H1 (cell line): ENCODE data around the gene FASN. TPM values are rescaled to one million over a fixed set of nuclear protein-coding genes. Genes with fewer than 3 reads are reported as not detected.

Experiments used
- CTCF ChIA-PET: fragments of 300-600 bp; sonication (Branson Sonifier 250); formaldehyde crosslinking; loops from one replicate; lab custom pipeline; 2021; ENCODE audit not compliant: partially characterized antibody; lab: Charles Lee
- POLR2A ChIA-PET: fragments of 300-600 bp; sonication (Branson Sonifier 250); formaldehyde crosslinking; loops from one replicate; lab custom pipeline; 2021; ENCODE audit warnings: inconsistent platforms; ENCODE audit not compliant: partially characterized antibody; lab: Charles Lee
- DNase-seq, 2 experiments: peaks; one replicate each; pipeline versions ENCODE4 v3.0.0 to v3.0.0-alpha.2; 2010 to 2022; ENCODE audit warnings: low spot score in 2 of 2, low read depth in 1 of 2, mixed read lengths in 1 of 2
- FAIRE-seq: peaks from 2 replicates; lab custom pipeline; 2011; peaks lifted over from hg19 to GRCh38; lab: Jason Lieb, UNC
- H2AFZ ChIP-seq: 2 replicates; pipeline ENCODE4 v1.8.1; 2012; ENCODE audit warnings: low read length, inconsistent platforms
- H2AK5ac ChIP-seq: 2 replicates; pipeline ENCODE4 v1.6.1; 2013; ENCODE audit warnings: low read depth, low read length
- H2BK120ac ChIP-seq: replicated peaks from 2 replicates; pipeline ENCODE3; 2013; ENCODE audit warnings: low read depth, low read length, inconsistent platforms
- H2BK12ac ChIP-seq: 2 replicates; pipeline ENCODE4 v1.6.1; 2013; ENCODE audit warnings: low read depth, low read length
- H2BK15ac ChIP-seq: 2 replicates; pipeline ENCODE4 v1.6.1; 2013; ENCODE audit warnings: low read length
- H2BK20ac ChIP-seq: 2 replicates; pipeline ENCODE4 v1.6.1; 2013; ENCODE audit warnings: low read length
- H2BK5ac ChIP-seq: 2 replicates; pipeline ENCODE4 v1.6.1; 2013; ENCODE audit warnings: low read depth, low read length
- H3K14ac ChIP-seq: 2 replicates; pipeline ENCODE4 v1.6.1; 2013; ENCODE audit warnings: inconsistent platforms; ENCODE audit not compliant: insufficient read length
- H3K18ac ChIP-seq: 2 replicates; pipeline ENCODE4 v1.6.1; 2013; ENCODE audit warnings: low read length; ENCODE audit errors: extremely low read depth
- H3K23ac ChIP-seq: 2 replicates; pipeline ENCODE4 v1.6.1; 2013; ENCODE audit warnings: inconsistent platforms; ENCODE audit not compliant: insufficient read length
- H3K23me2 ChIP-seq: 2 replicates; pipeline ENCODE4 v1.6.1; 2013; ENCODE audit warnings: low read depth, low read length
- H3K27ac ChIP-seq: 2 replicates; pipeline ENCODE4 v1.6.1; 2011; ENCODE audit warnings: low read depth, low read length, inconsistent platforms
- H3K27me3 ChIP-seq, 4 experiments: replicated peaks in 1 of 4; 1 replicate in 1 of 4; 2 replicates in 3 of 4; pipeline versions ENCODE4 v1.6.1 to v1.8.1; 2011 to 2013; ENCODE audit warnings: low read length in 3 of 4, mild to moderate bottlenecking in 3 of 4, inconsistent platforms in 2 of 4, mixed read lengths in 2 of 4, moderate library complexity in 1 of 4; ENCODE audit not compliant: control insufficient read depth in 3 of 4, insufficient read depth in 3 of 4; ENCODE audit errors: extremely low read depth in 1 of 4
- H3K36me3 ChIP-seq, 4 experiments: 2 replicates each; pipeline versions ENCODE4 v1.6.1 to v1.8.1; 2011 to 2013; ENCODE audit warnings: mild to moderate bottlenecking in 4 of 4, low read length in 3 of 4, moderate library complexity in 2 of 4, control low read depth in 1 of 4, inconsistent platforms in 1 of 4; ENCODE audit not compliant: insufficient read depth in 4 of 4, control insufficient read depth in 2 of 4
- H3K4ac ChIP-seq: replicated peaks from 2 replicates; pipeline ENCODE3; 2013; ENCODE audit warnings: low read length, low read depth, mixed read lengths, inconsistent platforms; ENCODE audit not compliant: insufficient read length
- H3K4me1 ChIP-seq, 4 experiments: replicated peaks in 1 of 4; 1 replicate in 1 of 4; 2 replicates in 3 of 4; pipeline versions ENCODE4 v1.6.1 to v1.8.1; 2011 to 2013; ENCODE audit warnings: low read length in 3 of 4, inconsistent platforms in 2 of 4, mixed read lengths in 1 of 4; ENCODE audit not compliant: insufficient read depth in 4 of 4, control insufficient read depth in 3 of 4
- H3K4me2 ChIP-seq, 2 experiments: 2 replicates each; pipeline versions ENCODE4 v1.6.1 to v1.8.1; 2011 to 2013; ENCODE audit warnings: low read depth in 2 of 2, low read length in 2 of 2, control low read depth in 1 of 2, inconsistent platforms in 1 of 2, mild to moderate bottlenecking in 1 of 2; ENCODE audit not compliant: insufficient read depth in 1 of 2
- H3K4me3 ChIP-seq, 4 experiments: fragments of 200-600, 300-600 bp in 1 of 4; sonication (generic), shearing (Covaris generic), sonication (Bioruptor Twin) in 1 of 4; 2 replicates each; pipeline versions ENCODE4 v1.5.1 to v1.8.1; 2011 to 2016; ENCODE audit warnings: low read length in 4 of 4, low read depth in 3 of 4, control low read depth in 2 of 4, inconsistent platforms in 2 of 4, mild to moderate bottlenecking in 2 of 4, mixed read lengths in 1 of 4, moderate library complexity in 1 of 4; ENCODE audit not compliant: insufficient read depth in 2 of 4; ENCODE audit errors: extremely low read depth in 1 of 4
- H3K56ac ChIP-seq: replicated peaks from 2 replicates; pipeline ENCODE3; 2013; ENCODE audit warnings: low read depth, mild to moderate bottlenecking, mixed read lengths, low read length, inconsistent platforms; ENCODE audit not compliant: insufficient read length
- H3K79me1 ChIP-seq: 2 replicates; pipeline ENCODE4 v1.6.1; 2013; ENCODE audit warnings: low read depth, low read length, control low read depth
- H3K79me2 ChIP-seq, 2 experiments: 2 replicates each; pipeline versions ENCODE4 v1.6.1 to v1.8.1; 2012 to 2013; ENCODE audit warnings: low read length in 2 of 2, mild to moderate bottlenecking in 2 of 2, inconsistent platforms in 1 of 2; ENCODE audit not compliant: insufficient read depth in 2 of 2, control insufficient read depth in 1 of 2
- H3K9ac ChIP-seq, 4 experiments: replicated peaks in 1 of 4; 1 replicate in 1 of 4; 2 replicates in 3 of 4; pipeline versions ENCODE4 v1.6.1 to v1.8.1; 2011 to 2013; ENCODE audit warnings: low read depth in 3 of 4, low read length in 3 of 4, control low read depth in 2 of 4, mild to moderate bottlenecking in 2 of 4, moderate library complexity in 2 of 4, inconsistent platforms in 1 of 4; ENCODE audit errors: extremely low read depth in 1 of 4
- H3K9me3 ChIP-seq, 2 experiments: 2 replicates each; pipeline versions ENCODE4 v1.6.1 to v1.8.1; 2012 to 2013; ENCODE audit warnings: mild to moderate bottlenecking in 2 of 2, moderate library complexity in 2 of 2, control low read depth in 1 of 2, inconsistent platforms in 1 of 2, low read depth in 1 of 2, low read length in 1 of 2, mixed read lengths in 1 of 2; ENCODE audit not compliant: insufficient read depth in 2 of 2
- H4K20me1 ChIP-seq, 2 experiments: replicated peaks in 1 of 2; 2 replicates each; pipeline versions ENCODE3 to v1.8.1; 2011 to 2013; ENCODE audit warnings: inconsistent platforms in 2 of 2, low read length in 2 of 2, mild to moderate bottlenecking in 1 of 2; ENCODE audit not compliant: insufficient read depth in 2 of 2, control insufficient read depth in 1 of 2
- H4K5ac ChIP-seq: 2 replicates; pipeline ENCODE4 v1.6.1; 2013; ENCODE audit warnings: low read length, low read depth, mixed read lengths, inconsistent platforms; ENCODE audit not compliant: insufficient read length
- H4K8ac ChIP-seq: 2 replicates; pipeline ENCODE4 v1.8.0; 2013; ENCODE audit warnings: mild to moderate bottlenecking, moderate library complexity, low read length, inconsistent platforms; ENCODE audit not compliant: insufficient read depth; ENCODE audit errors: extremely low read depth
- H4K91ac ChIP-seq: replicated peaks from 2 replicates; pipeline ENCODE3; 2013; ENCODE audit warnings: low read length, mixed read lengths, inconsistent platforms; ENCODE audit not compliant: insufficient read length
- ASH2L ChIP-seq: fragments of 200-600, 300-600 bp; sonication (generic); IDR thresholded peaks from one replicate; pipeline ENCODE4 v1.7.1; 2017; ENCODE audit warnings: low read length
- CEBPB ChIP-seq: IDR thresholded peaks from 2 replicates; pipeline ENCODE4 v1.6.1; 2012; ENCODE audit warnings: low read depth, low read length
- JUN ChIP-seq: IDR thresholded peaks from 2 replicates; pipeline ENCODE4 v1.6.1; 2011; ENCODE audit warnings: low read depth, mild to moderate bottlenecking, improper control_type of control experiment, low read length
- RAD21 ChIP-seq, 2 experiments: IDR thresholded peaks in 1 of 2; conservative IDR thresholded peaks in 1 of 2; 2 replicates each; pipeline ENCODE4 v1.6.1; 2011; ENCODE audit warnings: low read depth in 2 of 2, low read length in 2 of 2, improper control_type of control experiment in 1 of 2, inconsistent platforms in 1 of 2, mild to moderate bottlenecking in 1 of 2, moderate library complexity in 1 of 2
- RNF2 ChIP-seq: fragments of 200-900, 300-1000 bp; sonication (generic); IDR thresholded peaks from 2 replicates; pipeline ENCODE4 v1.7.1; 2016; ENCODE audit warnings: borderline replicate concordance, low read depth, mild to moderate bottlenecking, antibody characterized with exemption, low read length; ENCODE audit not compliant: poor library complexity, severe bottlenecking; ENCODE audit errors: missing control alignments
- SP4 ChIP-seq: IDR thresholded peaks from 2 replicates; pipeline ENCODE4 v1.6.1; 2012; ENCODE audit warnings: low read length, inconsistent platforms
- TAF1 ChIP-seq: IDR thresholded peaks from 2 replicates; pipeline ENCODE4 v1.6.1; 2011; ENCODE audit warnings: mild to moderate bottlenecking, low read depth, low read length
- WGBS, 2 experiments: shearing (Covaris generic) in 1 of 2; methylation state at CpG; one replicate each; pipeline versions ENCODE4 v1.1.6 to v1.1.7; 2013 to 2015; ENCODE audit warnings: low lambda C conversion rate in 2 of 2, mixed read lengths in 2 of 2, inconsistent platforms in 1 of 2, low coverage in 1 of 2, missing lambda C conversion rate in 1 of 2; ENCODE audit not compliant: insufficient replicate concordance in 2 of 2, insufficient coverage in 1 of 2, insufficient read length in 1 of 2; ENCODE audit errors: extremely low coverage in 1 of 2, missing lambda C conversion rate in 1 of 2; 5-methylcytosine and 5-hydroxymethylcytosine counted together
- polyA plus RNA-seq, 7 experiments: library from polyadenylated mRNA; depleted of rRNA in 3 of 7; stranded (reverse) in 5 of 7; unstranded in 2 of 7; fragments of >200 nt in 5 of 7; fragments of 200-250 nt in 2 of 7; gene quantifications; 1 replicate in 5 of 7; 2 replicates in 1 of 7; 4 replicates in 1 of 7; pipeline versions ENCODE4 v1.2.1 to v1.2.3, GENCODE V29; 2011 to 2013; ENCODE audit warnings: missing spikeins in 2 of 7, mixed read lengths in 2 of 7
- total RNA-seq: library from RNA; stranded (reverse); fragmentation: NEBNext Ultra II Directional; extraction: Animal tissue kit (Norgen Biotek cat#: 25700); gene quantifications from 2 replicates; pipeline ENCODE4 v1.2.1, GENCODE V29; 2021

Gene FASN
- total and polyA plus RNA-seq, 2 of the 8 experiments (the other 6 are each of a cell fraction or from before 2014, with no cell fraction given) = 143 to 561 TPM

DNA sequence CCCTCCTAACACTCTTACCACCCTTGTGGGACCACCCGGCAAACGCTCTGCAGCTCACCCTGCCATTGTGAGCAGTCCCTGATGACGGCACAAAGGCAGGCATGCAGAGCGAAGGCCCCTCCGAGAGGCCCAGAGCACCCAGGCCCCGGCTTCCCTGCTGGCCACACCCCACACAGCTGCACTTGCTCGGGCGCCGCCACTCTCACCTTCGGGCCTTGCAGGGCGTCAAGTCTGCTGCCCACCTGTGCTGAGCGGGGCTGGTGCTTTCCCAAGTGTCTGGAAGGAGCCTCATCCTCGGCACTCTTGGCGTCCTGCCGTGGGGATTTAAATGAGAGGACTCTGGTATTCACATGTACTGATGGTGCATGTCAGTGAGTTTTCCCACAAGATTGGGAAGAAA is 30.3 kb upstream of the FASN start:
- H3K4me3 ChIP-seq = no peak overlapping the region
- no peaks in the 10 kb centered on the region for H3K23me2 ChIP-seq
- ChIA-PET POLR2A (interaction anchor here (1.5 kb wide), 1 partner anchor 30 kb away, joined by 5 read pairs; the partner anchor contains the start of gene FASN), CTCF (interaction anchor here (0.9 to 2.3 kb wide), 5 partner anchors 9 to 98 kb away, joined by 3 to 7 read pairs (median 4); no protein-coding TSS in a partner anchor)
- no peak overlapping the region for H3K14ac ChIP-seq
- no peak overlapping the region for H2AFZ ChIP-seq
- no peak overlapping the region for H4K5ac ChIP-seq
- no peak overlapping the region for H3K4ac ChIP-seq
- no peak overlapping the region for H4K8ac ChIP-seq
- H3K18ac ChIP-seq = no peak overlapping the region
- no peak overlapping the region for H2BK120ac ChIP-seq
- no peaks in the 10 kb centered on the region for H3K36me3 ChIP-seq
- no peak overlapping the region for H3K9ac ChIP-seq
- no peaks in the 10 kb centered on the region; the same call in 1 of the 2 replicates for H3K79me1 ChIP-seq
- no peak overlapping the region for H2BK15ac ChIP-seq
- no peak overlapping the region for H3K27ac ChIP-seq
- no peak overlapping the region for H2BK20ac ChIP-seq
- no peaks in the 10 kb centered on the region for H3K79me2 ChIP-seq
- no peak overlapping the region for H2AK5ac ChIP-seq
- H3K27me3 ChIP-seq = no peaks in the 10 kb centered on the region
- FAIRE-seq = no peak
- no peak overlapping the region for H3K23ac ChIP-seq
- H2BK12ac ChIP-seq = no peak overlapping the region
- peaks cover 0 to 1% of the 10 kb centered on the region in 2 experiments for H4K20me1 ChIP-seq
- no peak overlapping the region for H4K91ac ChIP-seq
- H3K4me2 ChIP-seq = no peak overlapping the region
- H3K9me3 ChIP-seq = no peaks in the 10 kb centered on the region
- H3K56ac ChIP-seq = no peak overlapping the region
- DNase-seq = no peak
- no peaks in the 10 kb centered on the region; a peak in 1 of 7 replicates for H3K4me1 ChIP-seq
- 82% methylated on average over 15 of the region's 15 CpGs; no CpG with 5 or more reads in 1 of the 2 experiments for WGBS, 2 experiments
- H2BK5ac ChIP-seq = no peak overlapping the region
- TF ChIP-seq TAF1 (no peak), RNF2 (no peak), ASH2L (no peak), SP4 (no peak), RAD21 (IDR thresholded peaks at IDR 0.05 in 1 of 2, conservative IDR thresholded peaks at IDR 0.05 in 1 of 2; ENCODE audit: low read depth in 2 of 2, low read length in 2 of 2) (no peak), CEBPB (no peak), JUN (no peak)
